GM12892 (cell line): ENCODE results near the gene NAV2.

Source experiments
- DNase-seq: peaks from one replicate; pipeline ENCODE4 v3.0.0; 2011; ENCODE audit not compliant: insufficient read length
- FAIRE-seq: peaks from 2 replicates; lab custom pipeline; 2011; peaks lifted over from hg19 to GRCh38; lab: Jason Lieb, UNC
- POLR2A ChIP-seq: IDR thresholded peaks from 2 replicates; pipeline ENCODE4 v1.6.1; 2011; ENCODE audit warnings: low read depth, low read length, control low read depth
- POLR2AphosphoS5 ChIP-seq: IDR thresholded peaks from 2 replicates; pipeline ENCODE4 v1.6.1; 2011; ENCODE audit warnings: low read depth, low read length, control low read depth
- TAF1 ChIP-seq: IDR thresholded peaks from 2 replicates; pipeline ENCODE4 v1.6.1; 2011; ENCODE audit warnings: low read depth, mild to moderate bottlenecking, control low read depth, low read length, borderline replicate concordance

NAV2 gene

GRCh38 chr11:20093775-20094174 is 381.1 kb downstream of the NAV2 start:
- TF ChIP-seq POLR2AphosphoS5 (no peak), TAF1 (no peak), POLR2A (no peak)
- FAIRE-seq = no peak
- DNase-seq = no peak

- DNase-seq = no peak
- FAIRE-seq = no peak
- TF ChIP-seq TAF1 = no peak
- TF ChIP-seq POLR2AphosphoS5 = no peak
- no peak for TF ChIP-seq POLR2A
Measured at GRCh38 chr11:20095189-20095588, 382.6 kb downstream of the NAV2 start.

- TF ChIP-seq TAF1 (no peak), POLR2A (no peak), POLR2AphosphoS5 (no peak)
- DNase-seq (no peak), FAIRE-seq (no peak)
Measured at GRCh38 chr11:20097319-20098221, 384.9 kb downstream of the NAV2 start.

- no peak for FAIRE-seq
- TF ChIP-seq TAF1 = no peak
- no peak for TF ChIP-seq POLR2AphosphoS5
- no peak for TF ChIP-seq POLR2A
- DNase-seq = no peak
Measured at GRCh38 chr11:20099527-20099926, 386.9 kb downstream of the NAV2 start.

GRCh38 chr11:20102397-20102796 is 389.8 kb downstream of the NAV2 start:
- no peak for DNase-seq
- TF ChIP-seq POLR2A = no peak
- FAIRE-seq = no peak

GRCh38 chr11:20103281-20103680 is 390.6 kb downstream of the NAV2 start:
- no peak for DNase-seq
- no peak for TF ChIP-seq TAF1
- TF ChIP-seq POLR2AphosphoS5 = no peak
- TF ChIP-seq POLR2A = no peak
- FAIRE-seq = no peak

GRCh38 chr11:20105427-20105826 is 392.8 kb downstream of the NAV2 start:
- no peak for FAIRE-seq
- TF ChIP-seq POLR2A (no peak), POLR2AphosphoS5 (no peak), TAF1 (no peak)

GRCh38 chr11:20109731-20110445 is 397.3 kb downstream of the NAV2 start:
- DNase-seq (no peak), FAIRE-seq (no peak)
- TF ChIP-seq POLR2A (no peak), TAF1 (no peak), POLR2AphosphoS5 (no peak)

More at GRCh38 chr11:20105427-20105826, 392.8 kb downstream of the NAV2 start:
- no peak for DNase-seq

GRCh38 chr11:20110908-20111669 is 398.5 kb downstream of the NAV2 start:
- peak; percentile 84 for FAIRE-seq
- peak; percentile 50 for DNase-seq
- TF ChIP-seq TAF1 (no peak), POLR2A (no peak), POLR2AphosphoS5 (no peak)

GRCh38 chr11:20111871-20112270 is 399.2 kb downstream of the NAV2 start:
- no peak for FAIRE-seq
- TF ChIP-seq POLR2A (no peak), TAF1 (no peak), POLR2AphosphoS5 (no peak)
- DNase-seq = no peak
